ENCODE measurements around the gene AK6.
"Not testable (repeated sequence)": the region's sequence is repeated elsewhere in the genome, so short reads cannot be mapped to it uniquely, and the experiment has no call there.

Gene AK6

DNA sequence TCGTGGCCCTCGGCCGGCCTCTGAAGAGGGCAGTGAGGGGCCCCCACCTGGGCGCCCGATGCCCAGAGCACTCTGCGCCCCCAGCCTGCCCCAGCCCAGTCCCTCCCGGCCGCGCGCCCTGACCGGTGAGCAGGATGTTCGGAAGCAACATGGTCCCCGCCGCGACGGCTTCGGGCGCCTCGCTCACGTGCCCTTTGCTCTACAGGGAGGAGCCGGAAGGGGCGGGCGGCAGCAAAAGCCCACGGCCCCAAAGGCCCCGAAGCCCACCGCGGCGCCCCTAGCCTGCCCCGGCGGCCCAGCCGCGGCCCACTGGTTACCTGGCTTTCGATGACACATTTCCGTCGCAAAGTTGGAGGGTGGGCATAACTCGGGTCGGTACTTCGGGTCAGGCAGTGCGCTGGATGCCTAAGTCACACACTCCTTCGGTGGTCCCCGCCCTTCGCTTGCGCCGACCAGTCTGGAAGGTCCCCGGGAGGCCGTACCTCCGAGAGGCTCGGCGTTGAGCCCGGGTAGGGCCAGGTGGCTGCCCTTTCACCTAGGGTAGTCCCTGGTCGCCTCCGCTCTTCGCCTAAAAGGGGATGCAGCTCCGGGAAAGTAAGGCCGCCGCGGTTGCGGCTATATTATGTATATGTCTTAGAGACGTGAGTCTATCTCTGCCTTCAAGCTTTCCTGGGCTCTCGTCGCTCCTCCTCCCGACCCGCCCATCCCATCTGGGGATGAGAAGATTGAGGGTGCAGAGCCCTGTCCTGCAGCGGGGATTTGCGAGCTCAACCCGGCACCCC lies at the start of gene AK6, which contains the start of the genes RAD17 and TAF9:
Gene AK6 (minus strand): TSS at position 181 of the 782 bp plus-strand sequence. CDS start 30 bp downstream, at position 151.
Gene RAD17 (plus strand): TSS at position 479 of the 782 bp plus-strand sequence. CDS start 2,391 bp downstream, outside the sequence.
Gene TAF9 (minus strand): TSS at position 181 of the 782 bp plus-strand sequence. CDS start 3,783 bp downstream, outside the sequence.
- peak; percentile 93 for DNase-seq

DNA sequence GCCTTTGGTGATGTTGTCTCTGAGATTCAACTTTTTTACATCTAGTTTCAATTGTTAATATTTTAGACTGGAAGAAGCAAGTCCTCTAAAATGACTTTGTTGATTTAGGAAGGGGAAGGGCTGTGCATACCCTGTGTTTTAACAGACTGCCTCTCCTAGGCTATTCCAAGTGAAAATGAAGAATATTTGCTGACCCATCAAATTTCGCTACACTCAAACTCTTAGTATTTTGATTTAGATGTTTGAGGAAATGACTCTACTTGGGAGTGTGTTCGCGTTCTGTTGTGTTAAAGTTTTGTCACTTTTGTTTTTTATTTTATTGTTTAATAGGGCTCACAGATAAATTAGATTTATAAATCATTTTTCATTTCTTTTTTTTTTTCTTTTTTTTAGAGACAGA lies 49.2 kb upstream of the AK6 start:
- no peak for DNase-seq

DNA sequence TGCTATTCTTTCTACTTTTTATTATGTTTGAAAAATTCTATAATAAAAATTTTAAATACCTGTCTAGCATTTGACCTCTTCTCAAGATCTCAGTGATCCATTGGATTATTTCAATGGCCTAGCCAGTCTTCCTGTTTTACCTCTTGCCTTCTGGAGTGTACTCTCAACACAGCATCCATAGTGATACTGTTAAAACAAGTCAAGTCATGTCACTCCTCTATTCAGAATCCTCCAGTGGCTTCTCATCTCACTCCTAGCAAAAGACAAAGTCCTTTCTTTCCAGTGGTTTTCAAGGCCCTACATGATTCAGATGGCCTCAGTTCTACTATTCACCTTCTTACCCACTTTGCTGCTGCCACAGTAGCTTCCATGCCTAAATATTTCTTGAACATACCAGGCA lies 47.4 kb upstream of the AK6 start:
- no peak for DNase-seq

DNA sequence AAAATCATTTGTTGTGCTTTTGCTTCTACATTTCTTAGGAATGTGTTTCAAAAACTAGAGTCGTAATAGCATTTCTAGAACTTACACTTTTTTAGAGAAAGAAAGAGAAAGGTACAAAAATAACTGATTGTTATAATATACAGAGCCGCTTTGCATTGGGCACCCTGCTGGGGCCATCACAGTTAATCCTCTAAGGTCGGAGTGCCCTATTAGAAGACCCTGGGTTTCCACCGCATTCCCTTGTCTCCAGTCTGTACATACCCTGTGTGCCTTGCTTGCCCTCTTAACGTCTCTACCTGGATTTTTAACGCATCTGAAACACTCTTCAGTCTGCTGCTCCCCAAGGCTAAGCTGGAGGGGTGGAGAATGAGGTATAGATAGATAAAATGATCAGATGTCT lies 46.9 kb upstream of the AK6 start:
- no peak for DNase-seq

DNA sequence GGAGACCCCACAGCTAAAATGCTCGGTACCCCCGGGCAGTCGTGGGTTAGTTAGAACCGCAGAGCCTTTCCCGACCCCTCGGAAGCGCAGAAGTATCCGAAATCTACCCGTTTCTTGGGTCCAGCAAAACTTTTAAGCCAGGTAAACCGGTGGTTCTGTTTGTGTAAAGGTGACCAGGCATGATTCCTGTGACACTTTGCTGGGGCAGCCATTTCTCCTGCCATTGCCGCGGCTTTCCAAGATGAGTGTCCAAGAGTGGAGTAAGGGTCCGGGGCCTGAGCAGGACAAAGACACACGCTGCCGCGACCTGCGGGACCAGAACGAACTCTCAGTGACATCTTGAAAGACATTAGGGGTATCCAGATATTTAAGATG lies 46.3 kb upstream of the AK6 start:
- DNase-seq = no peak

DNA sequence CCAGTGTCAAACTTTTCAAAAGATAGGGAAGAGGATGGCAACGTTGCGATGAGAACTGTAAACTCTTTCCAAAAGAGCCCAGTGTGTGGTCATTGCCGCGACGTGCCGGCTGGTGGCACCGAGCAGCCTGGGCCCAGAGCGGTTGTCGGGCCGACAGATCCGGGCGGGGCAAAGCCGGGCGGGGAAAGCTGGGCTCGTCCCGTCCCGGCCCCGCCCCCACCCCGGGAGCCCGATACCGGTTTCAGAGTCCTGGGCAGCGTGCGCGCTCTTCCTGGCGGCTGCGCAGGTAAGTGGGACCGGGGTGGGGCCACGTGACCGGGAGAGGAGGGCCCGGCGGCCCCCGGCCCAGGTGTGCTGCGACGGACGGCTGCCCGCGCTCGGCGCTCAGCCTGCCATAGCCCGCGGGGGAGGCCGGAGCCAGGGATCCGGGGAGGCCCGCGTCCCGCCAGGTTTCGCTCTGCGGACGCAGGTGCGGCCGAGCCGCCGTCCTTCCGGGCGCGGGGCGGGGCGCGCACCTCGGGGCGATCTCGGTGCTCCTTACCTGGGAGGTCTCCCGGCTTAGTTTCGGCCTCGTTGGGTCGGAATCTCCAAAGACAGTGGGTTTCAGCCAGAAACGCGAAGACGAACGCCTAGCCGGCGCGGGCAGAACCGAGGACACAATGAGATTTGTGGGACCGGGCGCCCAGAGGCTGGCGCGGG lies 45.7 kb upstream of the AK6 start, which contains the start of gene MARVELD2:
Gene MARVELD2 (plus strand): TSS at position 232 of the 699 bp plus-strand sequence. CDS start 4,270 bp downstream, outside the sequence.
- DNase-seq = no peak

DNA sequence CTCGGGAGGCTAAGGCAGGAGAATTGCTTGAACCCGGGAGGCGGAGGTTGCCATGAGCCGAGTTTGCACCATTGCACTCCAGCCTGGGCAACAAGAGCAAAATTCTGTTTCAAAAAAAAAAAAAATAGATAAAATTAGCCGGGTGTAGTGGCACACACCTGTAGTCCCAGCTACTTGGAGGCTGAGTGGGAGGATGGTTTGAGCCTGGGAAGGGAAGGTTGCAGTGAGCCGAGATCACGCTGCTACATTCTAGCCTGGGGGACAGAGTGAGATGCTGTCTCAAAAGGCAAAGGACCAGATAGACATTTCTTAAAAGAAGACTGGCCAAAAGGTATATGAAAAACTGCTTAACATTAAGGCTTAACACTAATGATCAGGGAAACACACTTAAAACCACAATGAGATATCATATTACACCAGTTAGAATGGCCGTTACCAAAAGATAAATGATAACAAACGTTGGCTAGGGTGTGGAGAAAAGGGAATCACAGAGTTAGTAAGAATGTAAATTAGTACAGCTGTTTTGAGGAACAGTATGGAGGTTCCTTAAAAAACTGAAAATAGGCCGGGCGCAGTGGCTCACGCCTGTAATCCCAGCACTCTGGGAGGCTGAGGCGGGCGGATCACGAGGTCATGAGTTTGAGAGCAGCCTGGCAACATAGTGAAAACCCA lies 35.5 kb upstream of the AK6 start:
- DNase-seq = no peak

DNA sequence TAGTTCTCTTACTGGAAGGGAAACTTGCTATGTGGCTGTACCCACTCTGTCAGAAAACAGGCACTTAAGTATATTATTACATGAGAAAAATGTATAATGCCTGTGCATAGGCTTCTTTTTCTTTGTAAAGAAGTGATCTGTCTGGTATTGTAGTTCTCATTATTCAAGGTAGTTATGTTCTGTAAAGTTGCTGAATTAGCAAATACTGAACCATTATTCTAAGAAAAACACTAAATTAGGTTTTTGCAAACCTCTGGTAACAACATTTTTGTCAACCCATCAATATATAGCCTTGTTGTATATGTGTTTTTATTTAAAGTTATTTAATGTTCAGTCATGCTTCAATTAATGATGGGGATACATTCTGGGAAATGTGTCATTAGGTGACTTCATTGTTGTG lies 9.1 kb upstream of the AK6 start:
- DNase-seq = no peak

DNA sequence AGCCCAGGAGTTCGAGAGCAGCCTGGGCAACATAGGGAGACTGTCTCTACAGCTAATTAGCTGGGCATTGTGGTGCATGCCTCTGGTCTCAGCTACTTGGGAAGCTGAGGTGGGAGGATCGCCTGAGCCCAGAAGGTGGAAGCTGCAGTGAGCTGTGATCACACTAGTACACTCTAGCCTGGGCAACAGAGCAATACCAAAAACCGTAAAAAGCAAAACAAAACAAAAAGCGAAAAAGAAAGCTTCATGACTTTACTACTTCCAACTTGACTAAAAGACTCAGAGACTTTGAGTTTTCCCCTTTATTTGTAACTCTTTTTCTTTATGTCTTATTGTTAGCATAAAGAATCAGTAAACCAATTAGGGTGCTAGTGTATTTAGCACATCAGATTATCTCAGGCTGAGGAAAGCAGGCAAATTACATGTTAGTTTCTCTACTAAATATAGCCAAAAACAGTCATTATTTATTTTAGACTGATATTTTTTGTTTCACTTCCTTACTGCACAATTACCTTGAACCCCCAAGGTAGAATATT lies 5.7 kb upstream of the AK6 start:
- no peak for DNase-seq

DNA sequence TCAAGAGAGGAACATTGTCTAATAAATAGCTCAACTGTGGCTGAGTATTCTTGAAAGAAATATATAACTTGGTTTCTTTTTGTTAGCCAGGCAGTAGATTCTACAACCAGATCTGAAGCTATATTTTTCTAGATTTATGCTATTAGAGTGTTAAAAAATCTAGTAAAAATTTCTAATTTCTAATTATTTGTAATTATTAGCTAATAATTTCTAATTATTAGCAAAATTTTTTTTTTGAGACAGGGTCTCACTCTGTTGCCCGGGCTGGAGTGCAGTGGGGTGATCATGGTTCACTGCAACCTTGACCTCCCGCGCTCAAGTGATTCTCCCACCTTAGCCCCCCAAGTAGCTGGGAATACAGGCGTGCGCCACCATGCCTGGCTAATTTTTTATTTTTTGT lies 3.1 kb upstream of the AK6 start:
- DNase-seq = no peak

DNA sequence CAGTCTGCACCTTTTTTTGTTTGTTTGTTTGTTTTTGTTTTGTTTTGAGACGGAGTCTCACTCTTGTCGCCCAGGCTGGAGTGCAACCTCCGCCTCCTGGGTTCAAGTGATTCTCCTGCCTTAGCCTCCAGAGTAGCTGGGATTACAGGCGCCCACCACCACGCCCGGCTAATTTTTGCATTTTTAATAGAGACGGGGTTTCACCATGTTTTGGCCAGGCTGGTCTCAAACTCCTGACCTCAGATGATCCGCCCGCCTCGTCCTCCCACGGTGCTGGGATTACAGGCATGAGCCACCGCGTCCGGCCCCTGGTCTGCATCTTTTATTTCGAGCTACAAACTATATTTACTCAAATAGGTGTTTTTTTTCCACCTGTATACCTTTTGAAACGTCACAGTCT lies 1.0 kb upstream of the AK6 start:
- DNase-seq = not testable (repeated sequence)

DNA sequence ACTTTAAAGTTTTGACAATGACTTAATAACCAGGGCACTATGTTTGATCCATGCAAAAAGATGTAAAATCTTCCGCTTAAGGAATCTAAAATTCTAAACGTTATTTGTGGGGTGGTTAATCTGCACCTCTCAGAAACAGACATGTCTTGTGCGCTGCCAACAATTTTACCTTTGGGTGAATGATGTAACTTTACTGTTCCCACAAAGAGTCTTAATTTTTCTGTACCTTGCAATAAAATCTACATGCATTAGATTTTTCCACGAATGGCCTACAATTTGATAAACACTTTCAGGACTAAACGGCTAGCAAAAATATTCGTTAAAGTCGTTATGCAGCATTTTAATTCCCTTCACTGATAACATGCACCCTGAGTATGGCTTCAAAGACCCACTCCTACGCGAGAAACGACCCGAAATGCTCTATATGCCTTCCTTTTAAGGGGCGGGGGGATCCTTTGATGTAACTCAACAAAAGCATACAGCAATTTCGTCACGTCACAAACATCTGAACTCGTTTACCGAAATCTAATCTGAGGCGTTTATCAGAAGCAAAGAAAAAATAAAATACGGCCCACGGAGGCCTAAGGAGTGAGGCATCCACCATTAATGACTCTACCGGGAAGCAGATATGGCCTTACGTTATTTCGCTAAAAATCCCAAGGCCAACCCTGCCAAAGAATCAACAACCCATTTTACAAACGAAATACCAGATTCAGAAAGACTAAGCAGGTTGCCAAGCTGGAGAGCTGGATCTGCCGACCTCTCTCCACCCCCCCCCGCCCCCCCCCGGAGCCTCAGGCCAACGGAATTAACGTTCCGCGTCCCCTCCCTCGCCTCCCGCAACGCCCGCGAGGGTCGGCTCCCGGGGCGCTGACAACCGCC lies 621 bp downstream of the AK6 start:
- peak; percentile 27 for DNase-seq

DNA sequence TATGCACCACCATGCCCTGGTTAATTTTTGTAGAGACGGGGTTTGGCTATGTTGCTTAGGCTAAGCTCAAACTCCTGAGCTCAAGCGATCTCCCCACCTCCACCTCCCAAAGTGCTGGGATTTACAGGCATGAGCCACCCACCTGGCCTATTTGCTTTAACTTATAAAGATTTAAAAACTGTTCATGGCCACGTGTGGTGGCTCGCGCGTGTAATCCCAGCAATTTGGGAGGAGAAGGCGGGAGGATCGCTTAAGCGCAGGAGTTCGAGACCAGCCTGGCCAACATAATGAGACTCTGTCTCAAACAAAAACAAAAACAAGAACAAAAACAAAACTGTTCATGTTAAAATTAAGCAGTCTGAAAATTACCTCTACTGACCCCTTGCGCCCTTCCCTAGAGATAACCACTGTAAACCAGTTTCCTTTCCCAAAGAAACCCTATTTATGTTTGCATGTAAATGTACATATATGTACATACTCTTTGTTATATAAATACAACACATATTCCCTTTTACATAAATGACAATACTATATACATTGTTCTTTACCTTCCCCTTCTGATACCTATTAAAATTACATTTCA lies 1.5 kb downstream of the AK6 start:
- no peak for DNase-seq

DNA sequence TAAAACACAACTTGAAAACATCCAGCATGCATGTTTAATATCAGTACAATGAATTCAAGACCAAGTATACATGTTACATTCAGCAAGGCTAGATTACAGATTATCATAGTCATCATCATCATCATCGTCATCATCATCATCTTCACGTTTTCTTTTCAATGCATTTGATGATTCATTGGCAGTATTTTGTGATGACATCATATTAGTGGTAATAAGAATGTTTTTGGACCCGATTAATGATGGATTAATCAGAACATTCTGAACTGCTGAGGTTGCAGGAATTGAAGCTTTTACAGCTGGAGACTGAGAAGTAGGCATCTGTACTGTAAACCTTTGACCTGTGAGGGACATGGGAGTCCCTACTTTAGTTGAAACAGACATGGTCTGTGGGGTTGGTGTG lies 4.5 kb downstream of the AK6 start:
- no peak for DNase-seq

DNA sequence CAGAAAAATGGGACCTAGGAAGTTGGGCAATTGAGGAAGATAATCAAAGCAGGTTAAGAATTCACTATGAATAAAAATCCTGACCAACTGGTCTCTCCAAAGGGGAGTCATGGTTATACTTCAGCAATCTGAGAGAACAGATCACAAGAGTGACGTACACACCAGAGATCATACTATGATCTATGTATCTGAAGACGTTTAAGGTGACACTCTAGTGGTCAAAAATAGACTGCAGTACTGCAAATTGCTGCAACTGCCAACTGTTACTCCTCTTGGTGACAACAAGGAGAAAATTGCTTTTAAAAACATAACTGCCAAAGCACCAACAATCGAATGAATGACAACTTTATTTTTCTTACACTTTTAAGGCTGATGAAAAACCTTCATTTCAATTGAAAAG lies 4.9 kb downstream of the AK6 start:
- no peak for DNase-seq

DNA sequence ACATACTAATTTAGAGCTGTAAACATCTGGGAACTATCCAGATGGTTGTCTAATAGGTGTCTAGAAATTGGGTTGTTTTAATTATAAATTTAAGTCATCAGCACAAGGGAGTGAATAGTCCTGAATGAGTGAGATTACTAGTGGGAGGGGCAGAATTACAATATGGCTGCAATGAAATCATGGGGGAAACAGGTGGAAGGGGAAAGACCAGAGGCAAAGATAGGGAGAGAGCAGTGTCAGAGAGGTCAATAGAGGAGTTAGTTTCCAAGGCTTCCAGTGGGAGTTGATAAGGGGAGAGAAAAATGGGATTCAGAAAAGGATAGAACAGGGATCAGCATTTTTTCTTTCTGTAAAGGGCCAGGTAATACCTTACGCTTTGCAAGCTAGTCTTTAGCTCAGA lies 8.9 kb downstream of the AK6 start:
- DNase-seq = no peak

DNA sequence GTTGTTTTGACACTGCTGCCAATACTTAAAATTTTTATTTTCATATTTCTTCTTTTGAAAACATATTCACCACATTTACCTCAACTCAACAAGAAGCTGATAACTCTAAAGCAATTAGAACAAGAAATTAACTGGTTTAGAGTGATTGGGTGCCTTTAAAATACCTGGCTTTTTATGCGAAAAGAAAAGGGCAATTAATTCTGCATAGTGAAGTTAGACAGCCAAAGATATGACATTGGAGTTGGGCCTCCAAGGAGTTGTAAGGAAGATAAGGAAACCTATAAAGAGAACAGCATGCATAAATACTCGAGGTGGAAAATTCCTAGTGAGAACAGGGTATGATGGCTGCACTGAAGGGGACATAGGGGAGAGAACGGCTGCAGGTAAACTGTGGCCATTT lies 9.6 kb downstream of the AK6 start:
- DNase-seq = no peak

DNA sequence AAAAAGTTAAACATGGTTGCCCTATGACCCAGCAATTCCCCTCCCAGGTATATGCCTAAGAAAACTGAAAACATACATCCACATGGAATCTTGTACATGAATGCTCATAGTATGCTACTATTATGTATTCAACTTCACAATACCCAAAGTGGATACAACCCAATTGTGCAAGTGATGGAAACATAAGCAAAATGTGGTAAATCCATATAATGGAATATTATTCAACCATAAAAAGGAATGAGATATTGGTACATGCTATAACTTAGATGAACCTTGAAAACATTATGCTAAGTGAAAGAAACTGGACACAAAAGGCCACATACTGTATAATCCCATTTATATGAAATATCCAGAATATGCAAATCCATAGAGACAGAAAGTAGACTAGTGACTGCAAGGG lies 18.7 kb downstream of the AK6 start:
- no peak for DNase-seq

DNA sequence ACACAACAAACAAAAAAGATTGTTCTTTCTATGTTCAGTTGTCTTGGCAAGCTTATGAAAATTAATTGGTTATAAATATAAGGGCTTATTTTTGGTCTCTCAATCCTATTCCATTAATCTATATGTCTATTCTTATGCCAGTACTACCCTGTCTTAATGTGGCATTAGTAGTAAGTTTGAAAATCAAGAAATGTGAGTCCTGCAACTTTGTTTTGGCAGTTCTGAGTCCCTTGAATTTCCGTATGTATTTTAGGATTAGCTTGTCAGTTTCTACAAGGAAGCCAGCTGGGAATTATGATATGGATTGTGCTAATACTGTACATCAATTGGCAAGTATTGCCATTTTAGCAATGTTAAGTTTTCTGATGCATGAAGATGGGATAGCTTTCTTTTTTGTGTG lies 26.2 kb downstream of the AK6 start:
- no peak for DNase-seq

DNA sequence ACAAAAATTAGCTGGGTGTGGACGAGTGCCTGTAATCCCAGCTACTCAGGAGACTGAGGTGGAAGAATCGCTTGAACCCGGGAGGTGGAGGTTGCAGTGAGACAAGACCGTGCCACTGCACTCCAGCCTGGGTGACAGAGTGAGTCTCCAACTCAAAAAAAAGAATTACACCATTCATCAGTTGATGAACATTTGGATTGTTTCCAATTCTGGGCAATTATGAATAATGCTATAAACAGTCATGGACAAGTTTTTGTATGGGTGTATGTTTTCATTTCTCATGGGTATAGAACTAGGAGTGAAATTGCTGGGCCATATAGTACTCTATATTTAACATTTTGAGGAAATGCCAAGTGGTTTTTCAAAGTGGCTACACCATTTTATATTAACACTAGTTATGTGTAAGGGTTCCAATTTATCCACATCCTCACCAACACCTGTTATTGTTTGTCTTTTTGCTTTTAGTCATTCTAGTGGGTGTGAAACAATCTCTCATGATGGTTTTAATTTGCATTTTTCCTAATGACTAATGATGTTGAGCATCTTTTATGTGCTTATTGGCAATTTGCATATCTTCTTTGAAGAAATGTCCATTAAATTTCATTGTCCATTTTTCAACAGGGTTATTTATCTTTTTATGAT lies 27.7 kb downstream of the AK6 start:
- no peak for DNase-seq

DNA sequence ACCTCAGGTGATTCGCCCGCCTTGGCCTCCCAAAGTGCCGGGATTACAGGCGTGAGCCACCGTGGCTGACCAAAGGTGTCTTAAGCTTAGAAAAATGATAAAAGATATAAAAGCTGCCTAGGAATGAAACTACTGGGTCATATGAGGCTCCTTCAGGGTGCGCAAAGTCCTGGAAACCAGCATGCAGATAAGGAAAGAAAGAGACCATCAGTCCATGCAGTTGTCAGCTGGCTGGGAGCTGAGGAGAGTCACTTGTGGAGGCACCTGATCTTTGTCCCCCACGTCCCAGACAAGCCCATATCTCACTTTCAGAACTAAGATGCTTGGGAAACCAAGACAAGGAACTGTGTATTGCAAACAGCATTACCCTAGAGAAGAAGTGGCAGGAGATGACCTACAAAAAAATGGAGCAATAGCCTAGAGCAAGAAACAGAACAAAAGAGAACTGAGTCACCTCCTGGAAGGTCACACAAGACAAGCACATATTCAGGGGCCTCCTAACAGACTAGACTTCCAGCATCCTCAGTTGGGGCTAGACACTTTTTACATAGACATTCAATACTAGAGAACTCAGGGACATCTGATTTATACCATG lies 33.9 kb downstream of the AK6 start:
- no peak for DNase-seq
